Duodenal mucosa (tissue), 2 donors: ENCODE measurements around the gene MBNL2.
"Not testable (repeated sequence)": the region's sequence is repeated elsewhere in the genome, so short reads cannot be mapped to it uniquely, and the experiment has no call there.

ENCODE experiments used
- H3K27ac ChIP-seq: one replicate; pipeline ENCODE4 v1.7.0; 2013; ENCODE audit warnings: low read depth, low read length
- H3K27me3 ChIP-seq, 2 donors: one replicate each; pipeline ENCODE4 v1.7.0; 2013; ENCODE audit warnings: low read length in 2 of 2, control low read depth in 1 of 2; ENCODE audit not compliant: insufficient read depth in 2 of 2, control insufficient read depth in 1 of 2
- H3K36me3 ChIP-seq, 2 donors: one replicate each; pipeline ENCODE4 v1.7.0; 2013; ENCODE audit warnings: low read length in 2 of 2, control low read depth in 1 of 2; ENCODE audit not compliant: insufficient read depth in 2 of 2, control insufficient read depth in 1 of 2
- H3K4me1 ChIP-seq, 2 donors: one replicate each; pipeline ENCODE4 v1.7.0; 2013; ENCODE audit warnings: low read length in 2 of 2, control low read depth in 1 of 2; ENCODE audit not compliant: insufficient read depth in 2 of 2, control insufficient read depth in 1 of 2
- H3K4me3 ChIP-seq, 2 donors: one replicate each; pipeline ENCODE4 v1.7.0; 2013; ENCODE audit warnings: low read length in 2 of 2, low read depth in 1 of 2
- H3K9ac ChIP-seq, 2 donors: one replicate each; pipeline ENCODE4 v1.7.0; 2013; ENCODE audit warnings: low read length in 2 of 2, low read depth in 1 of 2
- H3K9me3 ChIP-seq, 2 donors: one replicate each; pipeline ENCODE4 v1.7.0; 2013; ENCODE audit warnings: low read length in 2 of 2, control low read depth in 1 of 2; ENCODE audit not compliant: control insufficient read depth in 1 of 2

Gene MBNL2

DNA sequence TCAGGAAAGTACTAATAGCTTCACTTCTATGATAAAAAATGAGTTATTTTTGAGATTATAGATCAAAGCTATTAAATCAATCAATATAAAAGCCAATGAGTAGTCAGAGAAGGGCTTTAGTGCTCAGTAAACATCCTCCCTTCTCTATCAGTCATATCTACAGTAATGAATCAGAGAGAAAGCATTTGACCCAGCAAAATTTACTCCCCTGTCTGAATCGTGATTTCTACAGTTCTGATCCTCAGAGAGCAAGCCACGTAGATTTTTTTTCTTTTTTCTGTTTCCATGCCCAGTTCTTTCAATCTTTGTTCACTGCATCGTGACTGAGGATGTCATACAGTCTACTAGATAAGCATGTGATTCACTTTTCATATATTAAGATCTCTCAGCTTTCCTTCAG lies 16.2 kb upstream of the MBNL2 start:
- H3K36me3 ChIP-seq = no peaks in the 10 kb centered on the region
- H3K27me3 ChIP-seq = no peaks in the 10 kb centered on the region
- no peaks in the 10 kb centered on the region for H3K9me3 ChIP-seq
- H3K4me3 ChIP-seq = no peak overlapping the region
- H3K27ac ChIP-seq = no peak overlapping the region
- H3K4me1 ChIP-seq = peaks cover 0 to 9% of the 10 kb centered on the region in 2 donors
- H3K9ac ChIP-seq = no peak overlapping the region

DNA sequence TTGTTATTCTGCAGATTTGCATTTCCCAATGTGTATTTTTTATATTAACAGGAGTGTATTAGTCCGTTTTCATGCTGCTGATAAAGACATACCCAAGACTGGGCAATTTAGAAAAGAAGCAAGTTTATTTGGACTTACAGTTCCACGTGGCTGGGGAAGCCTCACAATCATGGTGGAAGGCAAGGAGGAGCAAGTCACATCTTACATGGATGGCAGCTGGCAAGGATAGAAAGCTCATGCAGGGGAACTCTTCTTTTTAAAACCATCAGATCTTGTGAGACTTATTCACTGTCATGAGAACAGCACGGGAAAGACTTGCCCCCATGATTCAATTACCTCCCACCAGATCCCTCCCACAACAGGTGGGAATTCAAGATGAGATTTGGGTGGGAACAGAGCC lies 14.9 kb upstream of the MBNL2 start:
- H3K27ac ChIP-seq, H3K9me3 ChIP-seq, H3K9ac ChIP-seq, H3K4me3 ChIP-seq, H3K36me3 ChIP-seq, H3K27me3 ChIP-seq, H3K4me1 ChIP-seq: not testable (repeated sequence)

DNA sequence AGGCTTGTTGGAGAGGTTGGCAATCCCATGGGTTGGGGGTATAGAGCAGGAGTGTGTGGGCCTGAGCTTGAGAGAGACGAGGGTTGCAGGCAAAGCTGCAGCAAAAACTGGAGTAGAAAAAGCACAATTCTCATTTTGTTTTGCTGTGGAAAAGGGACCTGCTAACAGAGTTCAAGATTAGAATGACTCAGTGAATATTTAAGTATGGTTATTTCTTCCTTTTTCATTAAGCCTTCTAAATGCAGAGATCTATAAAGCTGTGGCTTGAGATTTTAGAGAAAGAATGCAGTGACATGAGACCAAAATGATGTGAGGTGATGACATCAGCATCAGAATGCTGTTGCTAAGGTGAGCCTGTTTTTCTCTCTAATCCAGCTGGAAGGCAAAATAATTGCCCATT lies 10.8 kb upstream of the MBNL2 start:
- no peaks in the 10 kb centered on the region for H3K27me3 ChIP-seq
- no peaks in the 10 kb centered on the region for H3K36me3 ChIP-seq
- no peaks in the 10 kb centered on the region for H3K9me3 ChIP-seq
- H3K9ac ChIP-seq = no peak overlapping the region
- H3K4me3 ChIP-seq = no peak overlapping the region
- no peak overlapping the region for H3K27ac ChIP-seq
- peaks cover 0 to 8% of the 10 kb centered on the region in 2 donors for H3K4me1 ChIP-seq

DNA sequence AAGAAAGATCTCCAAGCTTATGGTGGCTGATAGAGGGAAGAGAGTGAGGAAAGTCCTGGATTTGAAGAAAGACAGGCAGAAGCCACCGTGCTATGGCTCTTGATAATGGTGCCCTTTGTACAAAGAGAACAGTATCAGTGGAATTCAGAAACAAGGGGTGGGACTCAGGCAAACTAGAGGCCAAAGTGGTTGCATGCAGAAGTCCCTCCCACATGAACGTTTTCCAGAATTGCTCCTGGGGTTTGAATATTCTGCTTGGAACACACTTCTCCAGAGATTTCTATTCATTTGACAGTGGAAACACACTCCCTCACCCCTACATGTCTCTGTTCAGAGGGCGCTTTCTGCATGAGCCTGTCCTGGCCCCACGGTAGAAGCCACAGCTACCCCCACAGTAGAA lies 10.1 kb upstream of the MBNL2 start:
- Histone ChIP-seq H3K4me1 (peaks cover 0 to 6% of the 10 kb centered on the region in 2 donors), H3K27me3 (no peaks in the 10 kb centered on the region), H3K9ac (no peak overlapping the region), H3K27ac (no peak overlapping the region), H3K9me3 (no peaks in the 10 kb centered on the region), H3K36me3 (no peaks in the 10 kb centered on the region), H3K4me3 (no peak overlapping the region)

DNA sequence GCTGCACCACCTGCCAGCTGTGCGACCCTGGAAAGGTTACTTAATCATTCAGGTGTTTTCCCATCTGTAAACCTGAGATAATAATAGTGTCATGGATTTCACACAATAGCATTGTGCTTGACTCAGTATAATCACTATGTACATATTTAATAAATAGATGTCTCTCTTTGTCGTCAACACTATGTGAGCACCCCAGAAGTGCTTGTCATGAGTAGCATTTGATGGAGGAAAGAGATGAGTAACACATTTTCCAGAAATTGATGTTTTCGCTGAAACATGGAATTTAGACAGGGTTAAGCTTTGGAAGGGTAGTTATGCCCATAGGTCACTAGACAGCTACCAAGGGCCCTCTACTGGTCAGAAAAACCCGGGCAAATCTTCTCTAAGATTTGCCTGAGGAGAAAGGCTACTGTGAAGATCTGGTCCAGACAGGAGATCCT lies 9.5 kb upstream of the MBNL2 start:
- Histone ChIP-seq H3K4me3 (no peak overlapping the region), H3K9me3 (no peaks in the 10 kb centered on the region), H3K9ac (no peak overlapping the region), H3K36me3 (no peaks in the 10 kb centered on the region), H3K4me1 (peaks cover 0 to 6% of the 10 kb centered on the region in 2 donors), H3K27me3 (no peaks in the 10 kb centered on the region), H3K27ac (no peak overlapping the region)

DNA sequence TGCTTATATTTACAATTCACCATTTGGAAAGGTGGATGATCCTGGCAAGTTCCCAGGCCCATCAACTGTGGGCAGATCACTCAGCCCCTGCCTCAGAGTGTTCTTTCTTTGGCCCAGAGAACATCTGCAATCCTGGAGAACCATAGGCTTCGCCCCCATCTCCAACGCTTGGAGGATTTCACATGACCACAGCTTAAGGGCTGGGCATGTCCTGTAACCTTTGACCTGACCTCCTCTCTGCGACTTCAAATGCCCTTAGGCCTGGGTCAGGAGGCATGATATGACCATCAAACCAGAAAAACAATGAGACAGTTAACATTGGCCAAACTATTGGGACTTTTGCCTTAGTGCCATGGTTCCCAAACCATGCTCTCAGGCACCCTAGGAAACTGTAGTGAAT lies 7.2 kb upstream of the MBNL2 start:
- H3K4me3 ChIP-seq = no peak overlapping the region
- no peak overlapping the region for H3K9ac ChIP-seq
- no peaks in the 10 kb centered on the region for H3K9me3 ChIP-seq
- no peaks in the 10 kb centered on the region for H3K27me3 ChIP-seq
- no peak overlapping the region for H3K27ac ChIP-seq
- H3K36me3 ChIP-seq = no peaks in the 10 kb centered on the region
- peaks cover 0 to 6% of the 10 kb centered on the region in 2 donors for H3K4me1 ChIP-seq

DNA sequence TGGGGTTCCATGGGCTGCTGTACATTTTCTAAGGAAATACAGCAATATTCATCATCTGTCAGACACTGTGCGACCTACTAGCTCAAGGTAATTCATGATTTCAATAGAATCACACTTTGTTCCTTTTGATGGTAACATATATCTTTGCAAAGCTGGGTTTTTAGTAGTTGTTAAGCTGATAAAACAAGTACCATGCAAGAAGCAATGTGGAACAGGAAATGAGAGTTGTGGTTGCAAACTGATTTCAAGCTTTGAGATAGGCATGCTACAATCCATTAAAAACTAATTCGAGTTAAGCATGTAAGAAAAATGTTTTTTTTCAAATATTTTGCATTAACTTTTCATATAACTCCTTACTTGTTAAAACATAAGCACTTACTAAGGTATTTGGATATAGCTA lies 6.8 kb upstream of the MBNL2 start:
- H3K4me3 ChIP-seq = no peak overlapping the region
- H3K4me1 ChIP-seq = peaks cover 0 to 6% of the 10 kb centered on the region in 2 donors
- no peaks in the 10 kb centered on the region for H3K36me3 ChIP-seq
- H3K9me3 ChIP-seq = no peaks in the 10 kb centered on the region
- H3K9ac ChIP-seq = no peak overlapping the region
- H3K27me3 ChIP-seq = no peaks in the 10 kb centered on the region
- no peak overlapping the region for H3K27ac ChIP-seq

DNA sequence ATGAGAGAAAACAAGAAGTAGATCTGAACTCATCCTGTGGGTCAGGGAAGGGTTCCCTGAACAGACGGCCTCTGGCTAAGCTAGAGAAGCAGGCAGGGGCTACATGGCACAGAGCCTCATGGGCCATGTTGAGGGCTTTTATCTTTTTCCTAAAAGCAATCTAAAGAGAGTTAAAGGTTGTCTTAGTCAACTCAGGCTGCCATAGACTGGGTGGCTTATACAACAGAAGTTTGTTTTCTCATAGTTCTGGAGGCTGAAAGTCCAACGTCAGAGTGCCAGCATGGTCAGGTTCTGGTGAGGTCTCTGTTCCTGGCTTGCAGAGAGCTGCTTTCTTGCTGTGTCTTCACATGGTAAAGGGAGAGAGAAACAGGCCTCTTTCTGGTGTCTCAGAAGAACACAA lies 2.9 kb upstream of the MBNL2 start:
- Histone ChIP-seq H3K27ac (no peak overlapping the region), H3K27me3 (no peaks in the 10 kb centered on the region)

DNA sequence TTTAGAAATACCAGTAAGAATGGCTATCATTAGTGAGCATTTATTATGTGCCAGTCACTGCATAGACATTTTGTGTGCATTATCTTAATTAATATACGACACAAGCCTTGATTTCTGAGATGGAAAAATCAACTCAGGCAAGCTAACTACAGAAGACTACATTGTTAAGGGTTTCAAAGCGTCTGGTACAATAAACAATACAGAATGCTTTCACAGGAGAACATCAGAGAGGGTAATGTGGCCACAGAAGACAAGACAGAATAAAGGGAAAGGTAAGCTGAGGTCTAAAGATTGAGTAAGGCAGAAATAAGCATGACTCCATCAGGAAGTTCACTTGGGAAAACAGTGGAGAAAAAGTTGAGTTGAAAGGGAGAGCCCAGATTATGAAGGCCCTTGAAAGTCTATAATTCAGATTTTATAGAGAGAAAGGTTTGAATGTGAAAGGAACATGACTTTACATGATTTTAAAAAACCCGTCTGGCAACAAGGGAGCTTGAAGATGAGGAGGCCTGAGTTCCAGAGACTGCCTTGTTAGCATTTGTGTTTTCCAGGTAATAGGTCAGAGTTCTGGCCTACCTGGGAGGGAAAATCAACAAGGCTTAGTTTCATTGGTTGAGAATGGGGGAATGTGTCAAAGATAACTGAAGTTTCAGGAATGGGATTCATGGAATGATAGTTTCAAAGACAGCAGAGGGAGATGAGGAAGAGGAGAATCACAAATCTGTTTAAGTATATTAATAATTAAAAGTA lies 1.8 kb upstream of the MBNL2 start:
- no peaks in the 10 kb centered on the region for H3K9me3 ChIP-seq
- H3K9ac ChIP-seq = no peak overlapping the region
- H3K4me1 ChIP-seq = peaks cover 15 to 19% of the 10 kb centered on the region in 2 donors
- no peak overlapping the region for H3K27ac ChIP-seq
- no peaks in the 10 kb centered on the region for H3K36me3 ChIP-seq
- no peak overlapping the region for H3K4me3 ChIP-seq
- H3K27me3 ChIP-seq = no peaks in the 10 kb centered on the region

More for the DNA sequence above, 2.9 kb upstream of the MBNL2 start:
- no peak overlapping the region for H3K4me3 ChIP-seq
- peaks cover 10 to 14% of the 10 kb centered on the region in 2 donors for H3K4me1 ChIP-seq
- no peaks in the 10 kb centered on the region for H3K36me3 ChIP-seq
- H3K9me3 ChIP-seq = no peaks in the 10 kb centered on the region
- no peak overlapping the region for H3K9ac ChIP-seq

DNA sequence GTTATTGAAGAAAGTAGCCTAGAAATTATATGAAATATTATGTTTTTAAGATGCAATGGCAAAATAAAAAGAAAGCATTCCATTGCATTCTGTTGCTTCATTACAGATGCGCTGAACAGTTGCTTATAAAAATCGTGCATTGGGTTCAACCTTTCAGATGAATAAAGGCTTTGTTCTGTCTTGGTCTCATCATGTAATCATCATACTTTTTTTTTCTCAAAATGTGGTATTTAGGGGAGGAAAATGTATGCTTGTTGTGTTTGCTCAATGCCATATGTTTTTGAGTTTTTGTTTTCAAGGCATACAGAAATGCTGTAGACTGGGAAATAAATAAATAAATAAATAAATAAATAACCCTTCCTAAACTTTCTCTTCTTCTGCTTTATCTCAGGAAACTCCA lies 1.1 kb upstream of the MBNL2 start:
- H3K4me3 ChIP-seq = no peak overlapping the region
- H3K9ac ChIP-seq = no peak overlapping the region
- no peaks in the 10 kb centered on the region for H3K27me3 ChIP-seq
- no peak overlapping the region for H3K27ac ChIP-seq
- H3K9me3 ChIP-seq = no peaks in the 10 kb centered on the region
- peaks cover 21 to 26% of the 10 kb centered on the region in 2 donors for H3K4me1 ChIP-seq
- H3K36me3 ChIP-seq = no peaks in the 10 kb centered on the region
